IPS-NIHi11 (cell line): ENCODE data around the gene MTCL1.
"Not testable (repeated sequence)": the region's sequence is repeated elsewhere in the genome, so short reads cannot be mapped to it uniquely, and the experiment has no call there.

Experiments
- DNase-seq: peaks from one replicate; pipeline ENCODE4 v3.0.0; 2012; ENCODE audit warnings: mixed read lengths, low spot score

The MTCL1 gene

GRCh38 chr18:8744038-8744437, 38.7 kb downstream of the MTCL1 start:
- no peak for DNase-seq

- DNase-seq: no peak
Observed at GRCh38 chr18:8744656-8745055, 39.3 kb downstream of the MTCL1 start.

GRCh38 chr18:8745355-8746014, 40.1 kb downstream of the MTCL1 start:
- no peak for DNase-seq

DNA sequence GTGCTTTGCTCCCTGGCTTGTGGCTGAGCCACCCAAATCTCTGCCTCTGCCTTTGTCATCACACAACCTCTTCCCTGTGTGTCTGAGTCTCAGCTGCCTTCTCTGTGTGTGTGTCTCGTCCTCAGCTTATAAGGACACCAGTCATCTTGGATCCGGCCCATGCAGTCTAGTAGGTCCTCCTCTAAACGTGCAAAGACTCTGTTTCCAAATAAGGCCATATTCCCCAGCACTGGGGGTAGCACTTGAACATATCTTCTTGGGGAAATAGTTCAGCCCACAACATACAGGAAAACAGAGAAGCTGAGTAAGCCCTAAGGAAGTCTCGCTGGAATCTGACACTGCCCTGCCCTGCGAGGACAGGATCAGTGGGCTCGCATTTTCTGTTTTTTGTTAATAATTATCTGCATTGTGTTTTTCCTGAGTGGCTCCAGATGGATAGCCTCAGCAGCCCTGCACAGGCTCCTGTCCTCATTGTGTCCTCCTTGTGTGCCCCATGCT, 42.1 kb downstream of the MTCL1 start:
- DNase-seq: no peak

DNA sequence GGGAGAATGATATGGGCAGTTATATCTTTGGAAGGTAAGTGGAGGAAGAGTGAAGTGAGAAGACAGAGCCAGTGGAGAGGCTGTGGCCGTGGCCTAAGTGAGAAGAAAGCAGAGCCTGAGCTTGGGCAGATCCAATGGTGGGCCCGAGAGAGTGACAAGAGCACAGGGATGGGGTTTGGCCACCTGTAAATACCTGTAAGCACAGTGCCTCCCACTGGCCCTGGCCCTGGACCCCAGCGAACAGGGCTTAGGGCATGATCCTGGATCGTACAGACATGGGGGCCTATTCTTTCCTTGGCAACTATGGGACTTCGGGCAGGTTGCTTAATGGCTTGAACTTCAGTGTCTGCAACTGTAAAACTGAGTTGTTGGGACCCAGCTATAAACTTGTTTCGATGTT, 44.1 kb downstream of the MTCL1 start:
- DNase-seq: no peak

DNA sequence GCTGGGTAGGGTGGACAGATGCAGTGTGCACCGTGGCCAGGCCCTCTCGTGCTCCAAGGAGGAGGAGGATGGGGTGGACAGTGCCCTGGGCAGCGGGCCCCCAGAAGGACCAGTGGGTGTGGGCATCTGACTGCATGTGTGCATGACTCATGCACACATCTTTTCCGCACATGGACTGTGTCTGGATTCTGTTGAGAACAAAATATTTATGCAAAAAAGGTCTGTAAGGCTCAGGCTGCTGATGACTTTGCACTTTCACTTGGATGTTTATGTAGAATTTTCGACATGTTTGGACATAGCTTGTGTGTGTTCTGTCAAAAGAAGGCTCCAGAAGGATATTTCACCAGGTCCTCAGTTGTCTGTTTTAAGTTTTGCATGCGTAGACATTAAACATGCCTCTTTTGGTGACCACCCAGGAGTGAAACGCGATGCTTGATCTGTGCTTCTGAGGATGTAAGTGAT, 45.6 kb downstream of the MTCL1 start:
- DNase-seq: no peak

DNA sequence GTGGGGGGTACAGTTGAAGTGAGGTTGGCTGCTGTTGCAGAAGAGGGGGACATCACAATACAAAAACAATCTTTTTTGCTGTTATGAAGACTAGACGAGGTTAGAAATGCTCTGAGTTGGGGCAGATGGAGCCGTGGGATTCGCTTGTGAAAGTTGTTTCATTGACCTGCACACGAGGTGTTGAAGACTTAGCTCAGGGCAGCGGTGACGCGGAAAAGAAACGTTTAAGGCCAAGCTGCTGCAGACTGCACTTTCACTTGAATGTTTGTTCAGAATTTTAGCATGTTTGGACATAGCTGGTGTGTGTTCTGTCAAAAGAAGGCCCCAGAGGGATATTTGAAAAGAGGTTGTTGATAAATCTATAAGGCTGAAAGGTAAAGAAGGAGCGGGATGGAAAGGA, 46.3 kb downstream of the MTCL1 start:
- DNase-seq: no peak

- no peak for DNase-seq
Observed at GRCh38 chr18:8752329-8752728, 47.0 kb downstream of the MTCL1 start.

GRCh38 chr18:8754995-8755960, 49.9 kb downstream of the MTCL1 start:
- DNase-seq: no peak

DNA sequence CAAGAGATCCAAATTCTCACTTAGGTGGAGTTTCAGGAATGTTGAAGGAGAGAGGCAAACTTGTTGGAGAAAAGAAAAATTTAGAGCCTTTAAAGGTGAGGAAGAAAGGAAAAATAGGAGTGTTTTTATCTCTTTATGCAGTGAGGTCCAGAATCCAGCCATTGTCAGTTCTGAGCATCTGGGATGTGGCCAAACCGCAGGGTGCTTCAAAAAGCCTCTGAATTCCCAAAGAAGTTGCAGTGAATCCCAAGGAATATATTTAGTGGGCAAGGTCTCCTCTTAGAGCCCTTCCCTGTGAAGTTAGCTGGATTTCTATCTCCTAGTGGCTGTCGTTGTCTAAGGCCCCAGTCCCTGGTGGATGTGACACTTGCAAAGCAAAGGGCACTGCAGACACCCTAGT, 51.2 kb downstream of the MTCL1 start:
- no peak for DNase-seq

GRCh38 chr18:8757396-8757997, 52.1 kb downstream of the MTCL1 start:
- DNase-seq: no peak

GRCh38 chr18:8758466-8758865, 53.1 kb downstream of the MTCL1 start:
- DNase-seq: no peak

- no peak for DNase-seq
Observed at GRCh38 chr18:8760984-8761383, 55.6 kb downstream of the MTCL1 start.

DNA sequence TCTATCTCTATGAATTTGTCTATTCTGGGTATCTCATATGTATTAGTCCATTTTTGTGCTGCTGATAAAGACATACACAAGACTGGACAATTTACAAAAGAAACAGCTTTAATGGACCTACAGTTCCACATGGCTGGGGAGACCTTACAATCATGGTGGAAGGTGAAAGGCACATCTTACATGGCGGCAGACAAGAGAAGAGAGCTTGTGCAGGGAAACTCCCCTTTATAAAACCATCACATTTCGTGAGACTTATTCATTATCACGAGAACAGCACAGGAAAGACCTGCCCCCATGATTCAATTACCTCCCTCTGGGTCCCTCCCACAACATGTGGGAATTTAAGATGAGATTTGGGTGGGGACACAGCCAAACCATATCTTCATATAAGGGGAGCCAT, 56.2 kb downstream of the MTCL1 start:
- not testable (repeated sequence) for DNase-seq

DNA sequence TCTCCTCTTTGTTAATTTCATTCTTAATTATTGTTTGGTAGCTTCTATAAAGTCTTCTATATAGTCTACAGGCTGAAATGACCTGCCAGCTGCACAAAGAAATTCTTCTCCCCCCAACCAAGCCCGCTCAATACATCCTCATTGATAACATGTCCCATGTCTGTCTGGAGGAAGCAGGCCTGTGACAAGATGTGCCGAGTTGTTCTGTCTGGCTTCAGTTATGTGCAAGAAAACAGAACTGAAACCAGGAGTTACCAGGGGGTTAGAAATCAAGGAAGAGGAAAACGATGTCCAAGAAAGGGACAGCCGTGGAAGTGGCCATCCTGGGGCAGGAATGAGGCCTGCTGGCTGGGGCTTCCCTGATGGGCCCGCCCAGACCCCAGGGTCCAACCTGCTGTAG, 57.6 kb downstream of the MTCL1 start:
- DNase-seq: no peak

DNA sequence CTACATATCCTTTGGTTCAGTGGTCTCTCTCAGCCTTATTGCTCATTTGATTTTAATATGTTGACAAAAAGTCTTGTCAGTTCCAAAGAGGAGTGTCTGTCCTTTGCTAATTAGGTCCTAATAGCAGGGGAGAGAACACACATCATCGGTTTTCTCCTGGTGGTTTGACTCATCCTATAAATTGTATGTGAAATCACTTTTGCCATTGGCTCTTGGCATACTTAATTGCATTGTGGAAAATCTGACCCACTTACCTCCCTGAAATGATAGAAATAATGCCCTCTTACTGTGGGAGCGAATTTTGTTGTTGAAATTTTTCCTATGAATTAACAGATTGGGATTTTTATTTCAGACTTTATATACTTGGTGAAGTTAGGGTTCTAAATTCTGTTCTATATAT, 58.3 kb downstream of the MTCL1 start:
- no peak for DNase-seq

DNA sequence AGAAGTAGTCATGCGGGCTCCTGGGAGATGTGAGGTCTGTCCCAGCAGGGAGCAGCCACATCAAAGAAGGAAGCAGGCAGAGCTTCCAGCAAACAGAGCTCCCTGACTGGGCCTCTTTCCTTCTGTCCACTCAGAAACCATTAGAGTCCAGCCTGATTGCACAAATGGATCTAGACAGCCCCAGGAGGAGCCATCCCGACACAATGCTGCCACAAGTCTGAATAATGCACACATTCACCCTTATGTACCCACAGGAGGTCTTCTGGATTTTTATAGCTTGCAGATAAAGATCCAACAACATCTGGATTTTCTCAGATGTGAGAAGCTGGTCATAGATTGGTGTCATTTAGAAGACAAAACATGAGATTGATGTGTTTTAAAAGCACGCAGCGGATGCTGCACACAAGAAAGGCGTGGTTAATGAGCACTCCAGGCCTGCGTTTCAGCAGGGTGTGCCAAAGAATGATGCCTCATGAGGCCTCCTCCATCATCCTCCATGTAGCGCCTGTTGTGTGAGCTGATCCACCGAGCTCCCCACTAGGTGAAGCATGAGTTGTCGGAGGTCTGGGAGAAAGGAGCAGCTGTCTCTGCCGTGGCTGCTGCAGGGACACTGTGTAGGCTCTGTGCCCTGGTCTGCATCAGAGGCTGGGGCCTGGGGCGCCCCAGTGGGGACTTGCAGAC, 60.6 kb downstream of the MTCL1 start:
- DNase-seq: no peak

- DNase-seq: no peak
Observed at GRCh38 chr18:8766559-8767293, 61.4 kb downstream of the MTCL1 start.

DNA sequence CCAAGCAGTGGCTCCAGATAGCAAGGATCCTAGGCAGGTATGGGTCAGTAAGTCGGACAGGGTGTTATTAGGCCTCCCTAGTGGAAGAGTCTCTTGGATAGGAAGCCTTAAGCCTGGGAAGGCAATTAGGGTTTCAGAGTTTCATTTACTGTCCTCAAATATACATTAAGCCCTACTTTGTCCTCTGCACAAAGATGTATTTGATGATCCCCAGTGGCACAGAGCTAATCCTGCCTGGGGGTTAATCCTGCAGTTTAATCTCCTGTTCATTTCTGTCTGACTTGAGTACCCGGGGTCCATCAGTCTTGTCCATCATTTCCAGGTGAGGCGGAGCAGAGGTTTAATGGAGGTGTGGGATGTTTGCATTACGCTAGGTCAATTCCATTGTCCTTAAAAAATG, 62.0 kb downstream of the MTCL1 start:
- no peak for DNase-seq

- DNase-seq: no peak
Observed at GRCh38 chr18:8769509-8770095, 64.2 kb downstream of the MTCL1 start.

- no peak for DNase-seq
Observed at GRCh38 chr18:8770657-8771056, 65.3 kb downstream of the MTCL1 start.
